NCI-H69 (cell line): ENCODE data around the gene CBFA2T3.
"Not testable (repeated sequence)": the region's sequence is repeated elsewhere in the genome, so short reads cannot be mapped to it uniquely, and the experiment has no call there.

Experiments used
- DNase-seq: peaks from one replicate; lab custom pipeline; 2025; lab: John Stamatoyannopoulos, UW

Gene CBFA2T3

DNA sequence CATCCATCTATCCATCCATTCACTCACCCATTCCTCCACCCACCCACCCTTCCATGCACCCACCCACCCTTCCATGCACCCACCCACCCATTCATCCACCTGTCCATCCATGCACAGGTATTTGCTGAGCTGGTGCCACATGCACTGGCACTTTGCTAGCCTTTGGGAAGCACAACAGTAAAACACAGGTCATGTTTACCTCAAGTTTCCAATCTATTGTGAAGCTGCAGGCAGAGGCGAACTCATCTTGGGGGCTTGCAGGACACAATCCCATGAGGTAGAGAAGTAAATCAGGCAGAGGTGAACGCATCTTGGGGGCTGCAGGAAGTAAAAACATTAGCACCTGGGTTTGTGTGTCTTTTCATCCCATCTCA lies 35.6 kb upstream of the CBFA2T3 start:
- no peak for DNase-seq

DNA sequence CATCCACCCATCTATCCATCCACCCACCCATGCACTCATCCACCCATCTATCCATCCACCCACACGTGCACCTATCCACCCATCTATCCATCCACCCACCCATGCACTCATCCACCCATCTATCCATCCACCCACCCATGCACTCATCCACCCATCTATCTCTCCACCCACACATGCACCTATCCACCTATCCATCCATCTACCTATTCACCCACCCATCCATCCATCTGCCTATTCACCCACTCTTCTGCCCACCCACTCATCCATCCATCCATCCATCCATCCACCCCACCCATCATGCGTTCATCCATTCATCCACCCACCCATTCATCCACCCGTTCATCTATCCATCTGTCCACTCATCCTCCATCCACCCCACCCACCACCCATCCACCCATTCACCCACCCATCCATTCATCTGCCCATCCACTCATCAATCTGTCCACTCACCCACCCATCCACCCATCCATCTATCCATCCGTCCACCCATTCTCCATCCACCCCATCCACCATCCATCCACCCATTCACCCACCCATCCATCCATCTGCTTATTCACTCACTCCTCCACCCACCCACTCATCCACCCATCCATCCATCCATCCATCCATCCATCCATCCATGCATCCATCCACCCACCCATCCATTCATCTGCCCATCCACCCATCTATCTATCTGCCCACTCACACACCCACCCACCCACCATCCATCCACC lies 35.1 kb upstream of the CBFA2T3 start:
- no peak for DNase-seq

DNA sequence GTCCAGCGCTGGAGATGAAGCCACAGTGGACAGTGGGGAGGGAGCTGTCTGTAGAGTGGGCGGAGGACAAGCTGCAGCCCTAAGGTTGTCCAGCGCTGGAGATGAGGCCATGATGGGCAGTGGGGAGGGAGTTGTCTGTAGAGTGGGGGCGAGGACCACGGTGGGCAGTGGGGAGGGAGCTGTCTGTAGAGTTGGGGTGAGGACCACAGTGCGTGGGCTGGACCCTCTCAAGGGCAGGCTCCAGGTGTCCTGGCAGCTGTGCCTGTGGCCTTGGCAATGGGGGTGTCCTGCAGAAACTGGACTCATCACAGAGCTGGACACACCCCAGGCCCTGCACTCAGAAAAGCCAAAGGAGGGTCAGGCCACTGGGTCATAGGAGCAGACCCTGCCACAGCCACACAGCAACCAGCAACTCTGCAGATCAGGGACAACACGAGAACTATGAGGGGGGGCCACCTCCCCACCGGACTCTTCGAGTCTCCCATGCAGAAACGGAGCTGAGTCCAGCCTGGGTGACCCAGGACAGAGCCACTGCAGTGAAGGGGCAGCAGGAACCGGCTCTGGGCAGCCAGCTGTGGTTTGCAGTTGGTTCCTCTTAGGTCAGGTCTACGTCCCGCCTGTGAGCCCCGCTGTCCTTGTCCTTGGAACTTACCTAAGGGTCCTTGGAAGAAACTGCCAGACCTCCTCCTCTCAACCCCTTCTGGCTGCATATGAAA lies 33.4 kb upstream of the CBFA2T3 start:
- no peak for DNase-seq

DNA sequence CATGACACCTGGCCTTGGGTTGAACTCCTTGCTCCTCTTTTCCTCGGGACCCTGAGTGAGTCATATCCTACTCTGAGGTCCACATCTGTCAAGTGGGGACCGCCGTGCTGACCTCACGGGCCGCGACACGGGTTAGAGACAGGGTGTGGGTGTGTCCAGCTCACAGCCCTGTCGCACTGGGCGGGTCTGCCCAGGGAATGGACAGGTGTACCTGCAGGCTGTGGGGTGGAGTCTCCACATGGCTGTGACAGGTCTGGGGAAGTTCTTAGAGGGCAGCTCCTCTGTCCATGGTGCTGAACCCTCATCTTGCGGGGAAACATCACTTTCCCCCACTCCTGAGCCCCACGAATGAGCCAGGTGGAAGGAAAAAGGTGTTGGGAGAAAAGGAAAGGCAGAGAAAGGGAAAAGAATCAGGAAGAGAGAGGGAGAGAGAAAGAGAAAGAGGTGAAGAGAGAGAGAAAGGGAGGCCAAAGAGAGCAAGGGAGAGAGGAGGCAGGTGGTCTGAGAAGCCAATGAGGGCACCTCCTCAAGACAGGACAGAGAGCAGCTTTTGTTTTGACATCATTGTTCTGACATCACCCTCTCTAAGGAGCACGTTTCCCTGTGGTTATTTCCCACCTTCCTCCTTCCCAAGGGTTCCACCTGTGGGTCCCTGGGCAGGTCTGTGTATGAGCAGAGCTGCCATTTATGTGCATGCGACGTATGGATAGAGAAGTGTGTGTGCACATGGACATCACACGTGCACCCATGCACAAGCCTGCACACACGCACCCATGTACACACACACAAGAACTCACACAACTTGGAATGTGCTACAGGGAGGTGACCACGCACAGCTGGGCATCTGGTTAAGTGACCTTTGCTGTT lies 32.6 kb upstream of the CBFA2T3 start:
- DNase-seq = no peak

DNA sequence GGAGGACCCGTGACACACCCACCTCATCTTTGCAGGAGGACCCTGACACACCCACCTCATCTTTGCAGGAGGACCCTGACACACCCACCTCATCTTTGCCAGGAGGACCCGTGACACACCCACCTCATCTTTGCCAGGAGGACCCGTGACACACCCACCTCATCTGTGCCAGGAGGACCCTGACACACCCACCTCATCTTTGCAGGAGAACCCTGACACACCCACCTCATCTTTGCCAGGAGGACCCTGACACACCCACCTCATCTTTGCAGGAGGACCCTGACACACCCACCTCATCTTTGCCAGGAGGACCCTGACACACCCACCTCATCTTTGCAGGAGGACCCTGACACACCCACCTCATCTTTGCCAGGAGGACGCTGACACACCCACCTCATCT lies 31.8 kb upstream of the CBFA2T3 start:
- not testable (repeated sequence) for DNase-seq

DNA sequence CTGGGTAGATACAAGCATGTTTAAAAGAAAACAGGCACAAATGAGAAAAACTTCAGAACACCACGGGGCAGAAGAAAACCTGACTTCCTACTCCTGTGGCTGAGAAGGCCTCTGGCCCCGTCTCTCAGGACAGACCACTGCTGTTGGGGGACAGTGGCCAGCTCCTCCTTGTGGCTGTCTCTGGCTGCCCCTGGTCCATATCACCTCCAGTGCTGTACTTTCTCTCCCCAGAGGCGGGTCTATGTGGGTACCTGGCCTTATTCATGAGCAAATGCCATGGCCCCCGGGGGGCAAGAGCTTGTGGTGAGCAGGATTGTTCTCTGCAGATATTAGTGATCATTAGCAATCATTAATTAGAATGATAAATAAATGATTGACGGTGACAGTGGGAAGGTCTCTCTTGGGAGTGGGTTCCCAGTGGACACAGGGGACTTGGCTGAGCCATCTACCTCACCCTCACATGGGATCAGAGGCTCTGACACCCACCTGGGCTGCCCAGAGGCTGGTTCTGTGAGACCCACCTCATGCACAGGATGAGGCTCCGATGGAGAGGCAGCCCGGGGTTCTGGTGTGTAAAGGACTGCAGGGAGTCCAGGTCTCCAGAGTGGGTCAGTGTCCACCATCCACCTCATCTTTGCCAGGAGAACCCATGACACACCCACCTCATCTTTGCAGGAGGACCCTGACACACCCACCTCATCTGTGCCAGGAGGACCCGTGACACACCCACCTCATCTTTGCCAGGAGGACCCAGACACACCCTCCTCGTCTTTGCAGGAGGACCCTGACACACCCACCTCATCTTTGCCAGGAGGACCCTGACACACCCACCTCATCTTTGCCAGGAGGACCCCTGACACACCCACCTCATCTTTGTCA lies 30.6 kb upstream of the CBFA2T3 start:
- no peak for DNase-seq

DNA sequence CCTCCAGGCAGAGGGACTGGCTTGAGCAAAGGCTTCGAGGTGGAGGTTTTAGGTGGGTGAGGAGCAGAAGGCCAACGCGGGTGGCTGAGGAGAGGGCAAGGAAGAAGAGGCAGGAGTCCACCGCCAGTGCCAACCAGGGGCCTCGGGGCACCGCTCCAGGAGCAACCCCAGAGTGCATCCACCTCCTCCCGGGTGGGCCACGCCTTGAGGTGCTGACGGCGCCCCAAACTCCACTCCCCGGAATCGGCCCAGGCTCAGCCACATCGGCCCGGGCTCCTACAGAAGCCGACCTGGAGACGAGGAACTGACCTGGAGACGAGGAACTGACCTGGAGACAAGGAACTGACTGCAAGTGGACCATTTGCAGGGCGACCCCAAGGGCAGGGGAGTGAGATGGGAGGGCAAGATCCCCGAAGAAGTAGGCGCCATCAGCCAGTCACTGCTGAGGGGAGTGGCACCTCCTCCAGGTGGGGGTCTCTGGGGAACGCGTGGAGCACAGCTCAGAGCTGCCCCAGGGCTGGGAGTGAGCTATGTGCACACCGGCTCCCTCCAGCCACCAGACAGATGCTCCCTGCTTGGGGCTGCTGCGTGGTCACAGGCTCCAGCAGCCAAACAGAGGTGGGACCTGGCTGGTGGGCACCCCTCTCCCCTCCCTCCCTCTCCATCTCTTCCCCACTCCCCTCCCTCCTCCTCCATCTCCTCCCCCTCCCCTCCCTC lies 29.2 kb upstream of the CBFA2T3 start:
- DNase-seq = peak; percentile 2

DNA sequence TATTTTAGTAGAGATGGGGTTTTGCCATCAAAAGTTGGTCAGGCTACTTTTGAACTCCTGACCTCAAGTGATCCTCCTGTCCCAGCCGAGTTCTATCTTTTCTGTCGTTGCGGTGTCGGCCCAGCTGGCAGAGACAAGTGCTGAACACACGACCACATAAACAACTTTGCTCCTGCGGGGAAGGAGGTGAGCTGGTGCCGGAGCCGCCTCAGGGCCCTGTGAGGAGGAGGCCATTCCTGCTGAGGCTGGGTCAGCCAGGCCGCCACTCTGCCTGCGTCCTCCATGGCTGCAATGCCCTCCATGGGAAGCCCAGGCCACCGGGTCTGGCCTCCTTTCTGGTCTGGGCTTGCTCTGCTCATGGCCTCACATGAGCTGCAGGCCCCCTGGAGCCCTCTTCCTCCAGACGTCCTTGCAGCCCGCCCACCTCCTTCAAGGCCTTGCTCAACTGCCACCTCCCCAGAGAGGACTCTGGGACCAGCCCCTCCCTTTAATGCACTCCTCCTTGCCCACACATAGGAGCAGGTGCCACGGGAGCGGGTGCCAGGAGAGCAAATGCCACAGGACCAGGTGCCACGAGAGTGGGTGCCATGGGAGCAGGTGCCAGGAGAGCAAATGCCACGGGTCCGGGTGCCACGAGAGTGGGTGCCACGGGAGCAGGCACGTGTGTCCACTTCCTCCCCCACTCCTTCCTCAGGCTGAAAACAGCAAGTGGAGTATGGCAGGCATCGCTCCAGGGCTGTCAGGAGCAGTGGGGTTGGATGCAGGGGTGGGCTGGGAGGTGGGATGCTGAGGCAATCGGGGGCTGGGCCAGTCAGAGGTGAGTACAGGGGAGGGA lies 28.4 kb upstream of the CBFA2T3 start:
- DNase-seq = no peak

DNA sequence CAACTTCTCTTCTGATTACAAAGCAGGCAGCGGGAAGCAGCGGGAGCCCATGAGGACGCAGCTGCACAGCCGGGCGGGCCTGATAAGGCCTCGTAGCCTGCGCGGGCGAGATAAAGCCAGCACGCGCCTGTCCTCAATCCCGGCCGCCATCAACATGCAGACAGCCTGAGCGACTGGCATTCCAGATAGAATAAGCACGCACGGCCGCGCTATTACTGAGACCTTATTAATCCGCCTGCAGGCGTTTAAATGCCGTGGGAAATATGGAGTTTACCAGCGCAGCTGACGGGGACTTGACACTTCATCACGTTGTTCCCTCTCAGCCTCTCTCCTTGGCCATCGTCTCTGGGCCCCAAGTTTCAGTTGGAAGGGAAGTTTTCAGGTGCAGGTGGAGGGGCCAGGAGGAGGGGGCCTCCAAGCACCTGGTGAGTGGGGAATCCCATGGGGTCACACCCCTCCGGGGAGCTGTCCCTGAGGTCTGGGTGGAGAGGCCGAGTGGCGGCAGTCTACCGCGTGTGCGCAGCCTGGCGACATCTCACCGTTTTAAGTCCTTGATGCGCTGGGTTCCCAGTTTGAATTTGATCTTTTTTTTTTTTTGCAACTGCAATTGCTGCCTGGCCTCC lies 27.3 kb upstream of the CBFA2T3 start:
- peak; percentile 16 for DNase-seq

DNA sequence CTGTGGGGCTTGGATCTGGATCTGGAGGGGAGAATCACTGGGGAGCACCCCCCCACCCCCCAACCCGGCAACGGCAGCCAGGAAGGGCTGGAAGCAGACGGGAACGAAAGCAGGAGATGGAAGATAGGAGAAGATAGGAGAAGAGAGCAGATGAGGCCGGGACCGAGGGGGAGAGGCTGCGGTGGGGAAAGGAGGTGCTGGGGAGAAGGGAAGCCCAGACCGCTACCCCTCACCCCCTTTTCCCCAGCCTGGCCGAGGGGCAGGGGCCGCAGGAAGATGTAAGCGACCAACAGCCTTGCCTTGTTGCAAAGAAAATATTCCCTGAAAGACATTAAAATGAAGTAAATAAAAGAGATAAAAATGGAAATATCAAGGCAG lies 26.8 kb upstream of the CBFA2T3 start:
- DNase-seq = no peak

DNA sequence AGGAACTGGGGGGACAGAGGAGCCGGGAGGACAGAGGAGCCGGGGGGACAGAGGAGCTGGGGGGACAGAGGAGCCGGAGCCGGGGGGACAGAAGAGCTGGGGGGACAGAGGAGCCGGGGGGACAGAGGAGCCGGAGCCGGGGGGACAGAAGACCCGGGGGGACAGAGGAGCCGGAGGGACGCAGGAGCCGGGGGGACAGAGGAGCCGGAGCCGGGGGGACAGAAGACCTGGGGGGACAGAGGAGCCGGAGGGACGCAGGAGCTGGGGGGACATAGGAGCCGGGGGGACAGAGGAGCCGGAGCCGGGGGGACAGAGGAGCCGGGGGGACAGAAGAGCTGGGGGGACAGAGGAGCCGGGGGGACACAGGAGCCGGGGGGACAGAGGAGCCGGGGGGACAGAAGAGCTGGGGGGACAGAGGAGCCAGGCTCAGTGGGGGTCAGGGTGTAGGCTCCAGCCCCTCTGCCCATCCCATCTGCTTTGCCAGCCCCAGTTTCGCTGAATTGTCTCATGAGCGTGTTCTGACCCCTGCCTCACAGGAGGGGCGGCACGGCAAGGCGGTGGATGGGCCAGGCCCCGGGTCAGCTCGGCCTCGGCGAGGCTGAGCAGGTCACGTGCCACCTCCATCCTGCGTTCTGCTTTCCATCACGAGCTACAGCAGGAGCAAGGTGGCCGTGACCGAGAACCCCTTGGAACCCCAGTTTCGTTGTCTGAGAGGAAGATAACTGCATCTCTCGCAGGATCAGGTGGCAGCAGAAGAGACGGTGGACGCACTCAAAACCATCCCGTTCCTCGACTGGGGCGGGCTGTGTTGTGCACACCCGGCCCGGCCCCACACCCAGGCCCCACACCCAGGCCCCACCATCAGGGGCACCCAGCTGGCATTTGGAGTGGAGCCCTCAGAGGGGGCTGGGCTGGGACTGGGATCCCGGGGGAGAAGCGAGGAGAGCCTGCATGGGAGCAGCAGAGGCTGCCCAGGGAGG lies 26.1 kb upstream of the CBFA2T3 start:
- no peak for DNase-seq

DNA sequence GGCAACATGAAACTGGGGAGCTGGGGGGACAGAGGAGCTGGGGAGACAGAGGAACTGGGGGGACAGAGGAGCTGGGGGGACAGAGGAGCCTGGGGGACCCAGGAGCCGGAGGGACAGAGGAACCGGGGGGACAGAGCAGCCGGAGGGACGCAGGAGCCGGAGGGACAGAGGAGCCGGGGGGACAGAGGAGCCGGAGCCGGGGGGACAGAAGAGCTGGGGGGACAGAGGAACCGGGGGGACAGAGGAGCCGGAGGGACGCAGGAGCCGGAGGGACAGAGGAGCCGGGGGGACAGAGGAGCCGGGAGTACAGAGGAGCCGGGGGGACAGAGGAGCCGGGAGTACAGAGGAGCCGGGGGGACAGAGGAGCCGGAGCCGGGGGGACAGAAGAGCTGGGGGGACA lies 25.1 kb upstream of the CBFA2T3 start:
- not testable (repeated sequence) for DNase-seq

DNA sequence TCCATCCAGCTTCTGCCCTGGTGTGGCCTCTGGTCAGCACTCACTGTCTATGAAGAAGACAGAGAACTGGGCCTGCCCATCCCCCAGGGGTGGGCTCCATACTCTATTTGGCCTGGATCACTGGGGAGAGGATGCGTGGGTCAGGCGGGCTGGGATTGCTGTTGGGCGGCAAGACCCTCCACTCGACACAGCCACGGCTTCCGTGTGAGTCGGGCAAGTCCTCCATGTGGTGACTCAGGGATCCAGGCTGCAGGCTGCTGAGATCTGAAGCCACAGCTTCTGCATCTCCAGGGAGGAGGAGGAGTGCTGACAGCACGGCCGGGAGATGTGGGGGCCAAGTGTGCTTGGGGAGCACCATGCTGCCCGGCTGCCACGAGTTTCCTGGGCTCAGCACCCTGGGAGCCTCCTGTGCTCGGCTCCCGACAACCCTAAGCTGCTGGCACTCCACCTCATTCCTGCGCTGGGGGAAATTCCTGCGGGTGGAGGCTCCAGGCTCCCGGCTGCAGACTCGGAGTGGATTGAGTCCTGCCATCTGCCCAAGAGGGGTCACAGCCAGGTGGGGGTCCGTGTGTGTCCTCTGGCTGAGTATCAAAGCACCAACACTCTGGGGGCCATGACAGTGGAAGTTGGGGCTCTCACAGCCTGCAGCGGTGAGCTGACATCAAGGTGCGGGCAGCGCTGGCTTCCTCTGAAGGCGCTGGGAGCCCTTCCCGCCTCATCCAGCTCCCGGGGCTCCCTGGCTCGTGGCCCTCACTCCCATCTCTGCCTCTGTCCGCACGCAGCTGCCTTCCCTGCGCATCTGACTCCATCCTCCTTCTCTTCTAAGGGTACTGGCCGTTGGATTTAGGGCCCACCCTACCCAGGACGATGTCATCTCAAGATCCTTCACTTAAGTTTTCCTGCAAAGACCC lies 24.4 kb upstream of the CBFA2T3 start:
- no peak for DNase-seq

DNA sequence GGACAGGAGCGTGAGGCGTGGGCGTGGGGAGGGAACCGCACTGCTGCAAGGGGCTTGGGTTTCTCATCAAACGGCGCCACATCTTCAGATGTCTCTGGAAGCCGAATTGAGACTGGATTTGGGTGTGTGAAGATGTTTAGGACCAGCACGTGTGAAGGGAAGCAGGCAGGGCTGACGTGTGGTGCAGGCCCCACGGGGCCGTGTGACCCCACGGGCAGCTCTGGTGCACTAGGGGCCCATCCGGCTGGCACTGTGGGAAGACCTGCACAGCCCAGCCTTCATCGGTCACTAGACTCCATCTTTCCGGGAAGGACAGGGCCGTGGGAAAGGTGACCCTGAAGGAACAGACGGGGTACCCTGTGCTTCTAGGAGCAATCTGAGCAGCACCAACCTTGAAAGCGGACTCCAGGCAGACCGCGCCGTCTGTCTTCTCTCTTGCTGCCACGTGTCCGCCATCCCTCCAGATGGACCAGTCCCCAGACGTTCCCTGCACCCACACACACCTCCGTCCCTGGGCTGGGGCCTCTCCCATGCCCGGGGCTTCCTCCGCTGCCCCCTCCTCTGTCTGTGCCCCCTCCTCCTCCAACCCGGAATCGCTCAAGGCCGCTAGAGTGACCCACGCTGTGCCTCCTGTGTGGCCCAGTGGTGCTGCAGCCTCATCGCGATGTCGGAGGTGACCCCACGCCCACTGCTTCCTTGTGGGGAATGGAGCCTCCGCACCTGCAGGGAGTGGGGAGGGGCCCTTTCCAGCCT lies 23.4 kb upstream of the CBFA2T3 start:
- DNase-seq = no peak

DNA sequence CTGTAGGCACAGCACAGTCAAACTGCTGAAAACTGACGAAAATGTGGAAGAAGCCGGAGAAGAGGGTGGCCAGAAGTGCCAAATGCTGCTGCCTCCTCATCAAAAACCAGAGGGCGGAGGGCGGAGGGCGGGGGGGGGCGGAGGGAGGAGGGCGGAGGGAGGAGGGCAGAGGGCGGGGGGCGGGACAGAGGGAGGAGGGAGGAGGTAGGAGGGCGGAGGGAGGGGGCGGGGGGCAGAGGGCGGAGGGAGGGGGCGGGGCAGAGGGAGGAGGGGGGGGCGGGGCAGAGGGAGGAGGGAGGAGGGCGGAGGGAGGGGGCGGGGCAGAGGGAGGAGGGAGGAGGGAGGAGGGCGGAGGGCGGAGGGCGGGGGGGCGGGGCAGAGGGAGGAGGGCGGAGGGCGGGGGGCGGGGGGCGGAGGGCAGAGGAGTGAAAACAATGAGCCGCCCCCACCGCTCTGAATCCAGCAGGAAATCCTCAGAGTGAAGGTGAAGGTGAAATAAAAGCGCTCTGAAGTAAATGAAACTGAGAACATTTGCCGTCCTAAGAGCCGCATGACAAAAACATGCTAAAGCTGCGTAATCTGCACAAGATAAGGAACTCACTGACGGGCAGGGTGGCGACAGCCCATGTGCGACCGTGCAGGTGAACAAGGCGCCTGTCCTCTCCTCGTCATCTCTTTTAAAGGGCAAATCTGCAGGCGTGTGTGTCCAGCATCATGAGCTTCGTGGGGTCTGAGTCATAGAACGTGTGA lies 22.6 kb upstream of the CBFA2T3 start:
- peak; percentile 1 for DNase-seq
